ENCODE data around the gene AIFM3.
"Not testable (repeated sequence)": the region's sequence is repeated elsewhere in the genome, so short reads cannot be mapped to it uniquely, and the experiment has no call there.

The AIFM3 gene

GRCh38 chr22:20942203-20942902, 24.7 kb upstream of the AIFM3 start:
- DNase-seq, result not testable (repeated sequence)

- no peak for DNase-seq
These were observed 23.7 kb upstream of the AIFM3 start for GRCh38 chr22:20943104-20943933.

GRCh38 chr22:20944042-20944441, 23.0 kb upstream of the AIFM3 start:
- DNase-seq, result no peak

- DNase-seq, result no peak
These were observed 21.5 kb upstream of the AIFM3 start for GRCh38 chr22:20945578-20945934.

- DNase-seq, result no peak
These were observed 20.7 kb upstream of the AIFM3 start for GRCh38 chr22:20946080-20946986.

- no peak for DNase-seq
These were observed 20.1 kb upstream of the AIFM3 start for GRCh38 chr22:20946991-20947390.

GRCh38 chr22:20948450-20948849, 18.6 kb upstream of the AIFM3 start:
- no peak for DNase-seq

GRCh38 chr22:20948989-20949388, 18.1 kb upstream of the AIFM3 start:
- no peak for DNase-seq

GRCh38 chr22:20949698-20950183, 17.3 kb upstream of the AIFM3 start:
- DNase-seq, result no peak

- DNase-seq, result no peak
These were observed 15.7 kb upstream of the AIFM3 start for GRCh38 chr22:20951151-20951931.

GRCh38 chr22:20951932-20952380, 15.1 kb upstream of the AIFM3 start:
- no peak for DNase-seq

GRCh38 chr22:20952544-20953341, 14.3 kb upstream of the AIFM3 start:
- no peak for DNase-seq

GRCh38 chr22:20953342-20953608, 13.8 kb upstream of the AIFM3 start:
- DNase-seq, result no peak

GRCh38 chr22:20953668-20954500, 13.2 kb upstream of the AIFM3 start:
- DNase-seq, result peak in 1 of 3 donors; percentile 15

GRCh38 chr22:20955548-20955947, 11.5 kb upstream of the AIFM3 start:
- DNase-seq, result no peak

- peak; percentile 19 to 39 (median 33) for DNase-seq
These were observed 10.6 kb upstream of the AIFM3 start for GRCh38 chr22:20956258-20957101.

- DNase-seq, result peak; percentile 37 to 69 (median 54)
These were observed 9.9 kb upstream of the AIFM3 start for GRCh38 chr22:20957102-20957682.

GRCh38 chr22:20957683-20958431, 9.2 kb upstream of the AIFM3 start:
- DNase-seq, result peak; percentile 52 to 69 (median 52)

Measured in suppressor macrophage treated with lipopolysaccharide for 1 hour (primary cell).